ENCODE measurements around the gene MYO5B.
A peak's percentile ranks its signal among the peaks of the same experiment; 100 is the strongest.

MYO5B gene

DNA sequence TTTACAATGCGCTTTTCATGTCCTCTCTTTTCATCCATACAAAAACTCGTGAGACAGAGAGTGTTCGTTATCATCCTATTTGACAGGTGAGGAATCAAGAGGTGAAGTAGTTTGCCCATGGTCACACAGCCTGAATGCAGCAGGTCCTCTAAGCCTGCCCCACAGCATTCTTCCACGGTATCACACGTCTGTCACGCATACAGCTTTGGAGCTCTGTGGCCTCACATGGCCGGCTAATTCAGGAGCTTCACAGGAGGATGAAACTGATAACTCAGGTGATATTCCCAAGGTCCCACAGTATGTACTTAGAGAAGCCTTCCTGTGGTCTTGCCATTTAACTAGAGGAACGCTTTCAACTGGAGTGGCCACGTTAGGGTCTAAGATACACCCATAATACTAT lies 59.0 kb downstream of the MYO5B start:
- Histone ChIP-seq H3K4me1 (ENCODE audit: control insufficient read depth, insufficient read depth, low read length) (no peaks in the 10 kb centered on the region), H3K27me3 (ENCODE audit: control insufficient read depth, insufficient read depth, low read length) (no peaks in the 10 kb centered on the region), H3K9ac (ENCODE audit: low read length) (no peak overlapping the region), H3K27ac (ENCODE audit: low read depth, low read length) (no peak overlapping the region), H3K36me3 (ENCODE audit: control insufficient read depth, insufficient read depth, low read length) (no peaks in the 10 kb centered on the region), H3K4me3 (ENCODE audit: low read length) (no peak overlapping the region)

DNA sequence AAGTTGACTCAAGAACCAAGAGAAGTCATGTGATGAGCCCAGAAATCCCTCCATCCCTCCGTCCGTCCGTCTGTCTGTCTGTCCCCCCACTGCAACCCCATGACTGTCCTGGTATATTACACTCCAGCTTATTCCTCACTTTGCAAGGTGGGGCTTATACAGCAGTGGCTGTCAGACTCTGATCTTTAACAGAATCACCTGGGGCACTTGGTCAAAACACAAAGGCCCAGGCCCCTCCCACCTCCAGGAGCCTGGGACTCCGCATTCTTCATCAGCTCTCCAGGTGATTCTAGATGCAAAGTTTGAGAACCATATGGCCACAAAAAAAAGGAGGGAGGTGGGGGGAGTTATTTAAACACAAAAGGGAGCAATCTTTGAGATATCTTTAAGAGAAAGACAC lies 61.4 kb downstream of the MYO5B start:
- no peaks in the 10 kb centered on the region for H3K27me3 ChIP-seq (ENCODE audit: control insufficient read depth, insufficient read depth, low read length)
- H3K27ac ChIP-seq (ENCODE audit: low read depth, low read length): no peak overlapping the region
- no peak overlapping the region for H3K9ac ChIP-seq (ENCODE audit: low read length)
- no peaks in the 10 kb centered on the region for H3K4me1 ChIP-seq (ENCODE audit: control insufficient read depth, insufficient read depth, low read length)
- H3K4me3 ChIP-seq (ENCODE audit: low read length): no peak overlapping the region
- no peaks in the 10 kb centered on the region for H3K36me3 ChIP-seq (ENCODE audit: control insufficient read depth, insufficient read depth, low read length)

- H3K27ac ChIP-seq (ENCODE audit: low read depth, low read length): no peak overlapping the region
- H3K9ac ChIP-seq (ENCODE audit: low read length): no peak overlapping the region
- no peaks in the 10 kb centered on the region for H3K27me3 ChIP-seq (ENCODE audit: control insufficient read depth, insufficient read depth, low read length)
- H3K4me1 ChIP-seq (ENCODE audit: control insufficient read depth, insufficient read depth, low read length): no peaks in the 10 kb centered on the region
- no peaks in the 10 kb centered on the region for H3K36me3 ChIP-seq (ENCODE audit: control insufficient read depth, insufficient read depth, low read length)
- H3K4me3 ChIP-seq (ENCODE audit: low read length): no peak overlapping the region
Measured at GRCh38 chr18:50131591-50131990, 63.4 kb downstream of the MYO5B start.

DNA sequence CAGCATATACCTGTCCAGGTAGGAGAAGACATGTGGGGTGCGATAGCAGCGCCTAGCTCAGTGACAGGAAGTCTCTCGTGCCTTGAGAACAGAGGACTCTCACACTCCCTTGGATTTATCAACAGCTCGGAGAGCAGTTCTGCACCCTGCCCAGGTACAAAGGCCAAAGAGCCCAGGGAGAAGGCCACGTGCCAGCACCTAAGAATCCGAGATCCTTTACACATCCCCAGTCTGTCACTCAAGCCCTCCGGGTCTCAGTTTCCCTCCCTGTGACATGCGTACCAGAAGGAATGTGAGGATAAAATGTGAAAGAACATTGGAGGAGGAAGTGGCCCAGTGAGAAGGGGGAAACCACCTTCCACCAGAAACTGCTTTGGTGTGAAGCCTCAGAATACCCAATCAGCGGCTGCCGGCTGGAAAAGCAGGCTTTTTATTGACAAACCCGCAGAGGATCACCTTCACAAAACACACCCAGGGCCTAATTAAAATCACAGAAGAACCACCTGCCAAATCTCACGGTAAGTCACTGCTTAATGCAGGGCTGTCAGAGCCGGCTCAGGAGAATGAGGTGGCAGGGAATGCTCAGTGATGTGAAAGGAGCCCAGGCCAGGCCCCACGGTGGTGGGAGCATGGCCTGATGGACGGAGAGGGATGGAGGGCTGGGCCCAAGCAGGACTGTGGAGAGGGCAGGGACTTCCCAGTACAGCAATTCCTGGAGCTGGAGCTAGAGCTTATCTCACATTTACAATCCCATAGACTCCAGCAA lies 66.3 kb downstream of the MYO5B start:
- Histone ChIP-seq H3K27me3 (ENCODE audit: control insufficient read depth, insufficient read depth, low read length) (no peaks in the 10 kb centered on the region), H3K27ac (ENCODE audit: low read depth, low read length) (no peak overlapping the region), H3K36me3 (ENCODE audit: control insufficient read depth, insufficient read depth, low read length) (no peaks in the 10 kb centered on the region), H3K4me1 (ENCODE audit: control insufficient read depth, insufficient read depth, low read length) (no peaks in the 10 kb centered on the region), H3K9ac (ENCODE audit: low read length) (no peak overlapping the region), H3K4me3 (ENCODE audit: low read length) (peak overlapping the region; percentile 20)

DNA sequence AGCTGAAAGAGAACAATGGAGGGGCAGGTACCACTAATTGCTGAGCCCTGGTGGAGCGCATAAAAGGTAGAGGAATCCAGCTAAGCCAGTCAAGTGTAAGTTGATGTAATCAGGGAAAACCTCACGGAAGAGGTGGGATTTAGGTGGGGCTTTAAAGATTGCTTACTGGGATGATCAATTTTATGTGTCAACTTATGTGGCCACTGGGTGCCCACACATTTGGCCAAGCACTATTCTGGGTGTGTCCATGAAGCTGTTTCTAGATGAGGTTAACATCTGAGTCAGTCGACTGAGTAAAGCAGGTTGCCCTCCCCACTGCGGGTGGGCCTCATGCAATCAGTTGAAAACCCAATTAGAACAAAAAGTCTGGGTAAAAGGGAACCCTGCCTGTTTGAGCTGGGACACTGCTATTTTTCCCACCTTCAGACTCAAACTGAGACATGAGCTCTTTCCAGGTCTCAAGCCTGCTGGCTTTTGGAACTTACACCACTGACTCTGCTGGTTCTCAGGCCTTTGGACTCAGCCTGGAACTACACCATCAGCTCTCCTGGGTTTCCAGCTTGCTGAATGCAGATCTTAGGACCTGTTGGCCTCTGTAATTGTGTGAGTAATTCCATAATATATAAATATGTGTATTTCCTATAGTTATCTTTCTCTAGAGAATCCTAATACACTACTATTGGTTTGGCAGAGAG lies 67.3 kb downstream of the MYO5B start:
- Histone ChIP-seq H3K9ac (ENCODE audit: low read length) (no peak overlapping the region), H3K27ac (ENCODE audit: low read depth, low read length) (no peak overlapping the region), H3K36me3 (ENCODE audit: control insufficient read depth, insufficient read depth, low read length) (no peaks in the 10 kb centered on the region)

GRCh38 chr18:50126471-50126870 lies 68.5 kb downstream of the MYO5B start:
- Histone ChIP-seq H3K36me3 (ENCODE audit: control insufficient read depth, insufficient read depth, low read length) (no peaks in the 10 kb centered on the region), H3K9ac (ENCODE audit: low read length) (no peak overlapping the region), H3K27ac (ENCODE audit: low read depth, low read length) (no peak overlapping the region), H3K27me3 (ENCODE audit: control insufficient read depth, insufficient read depth, low read length) (no peaks in the 10 kb centered on the region), H3K4me3 (ENCODE audit: low read length) (no peak overlapping the region), H3K4me1 (ENCODE audit: control insufficient read depth, insufficient read depth, low read length) (no peaks in the 10 kb centered on the region)

More for the DNA sequence above, 67.3 kb downstream of the MYO5B start:
- no peak overlapping the region for H3K4me3 ChIP-seq (ENCODE audit: low read length)
- no peaks in the 10 kb centered on the region for H3K4me1 ChIP-seq (ENCODE audit: control insufficient read depth, insufficient read depth, low read length)
- no peaks in the 10 kb centered on the region for H3K27me3 ChIP-seq (ENCODE audit: control insufficient read depth, insufficient read depth, low read length)

DNA sequence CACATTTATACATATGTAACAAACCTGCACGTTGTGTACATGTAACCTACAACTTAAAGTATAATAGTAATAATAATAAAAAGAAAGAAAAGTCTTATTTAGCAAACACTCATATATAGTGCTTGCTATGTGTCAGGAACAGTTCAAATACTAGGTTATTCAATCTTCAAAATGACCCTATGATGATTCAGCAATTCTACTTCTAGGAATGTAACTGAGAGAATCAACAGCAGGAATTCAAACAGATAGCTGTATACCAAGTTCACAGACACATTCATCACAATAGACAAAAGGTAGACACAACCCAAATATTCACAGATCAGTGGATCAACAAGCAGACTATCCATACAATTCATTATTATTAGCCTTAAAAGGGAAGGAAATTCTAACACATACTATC lies 69.5 kb downstream of the MYO5B start:
- H3K27me3 ChIP-seq (ENCODE audit: control insufficient read depth, insufficient read depth, low read length): no peaks in the 10 kb centered on the region
- no peaks in the 10 kb centered on the region for H3K4me1 ChIP-seq (ENCODE audit: control insufficient read depth, insufficient read depth, low read length)
- no peak overlapping the region for H3K4me3 ChIP-seq (ENCODE audit: low read length)
- H3K9ac ChIP-seq (ENCODE audit: low read length): no peak overlapping the region
- H3K27ac ChIP-seq (ENCODE audit: low read depth, low read length): no peak overlapping the region
- no peaks in the 10 kb centered on the region for H3K36me3 ChIP-seq (ENCODE audit: control insufficient read depth, insufficient read depth, low read length)

- H3K4me3 ChIP-seq (ENCODE audit: low read length): no peak overlapping the region
- no peaks in the 10 kb centered on the region for H3K36me3 ChIP-seq (ENCODE audit: control insufficient read depth, insufficient read depth, low read length)
- no peaks in the 10 kb centered on the region for H3K27me3 ChIP-seq (ENCODE audit: control insufficient read depth, insufficient read depth, low read length)
- no peak overlapping the region for H3K9ac ChIP-seq (ENCODE audit: low read length)
- no peaks in the 10 kb centered on the region for H3K4me1 ChIP-seq (ENCODE audit: control insufficient read depth, insufficient read depth, low read length)
- H3K27ac ChIP-seq (ENCODE audit: low read depth, low read length): no peak overlapping the region
Measured at GRCh38 chr18:50119296-50119695, 75.7 kb downstream of the MYO5B start.

GRCh38 chr18:50117863-50118262 lies 77.1 kb downstream of the MYO5B start:
- no peaks in the 10 kb centered on the region for H3K36me3 ChIP-seq (ENCODE audit: control insufficient read depth, insufficient read depth, low read length)
- H3K9ac ChIP-seq (ENCODE audit: low read length): no peak overlapping the region
- H3K4me1 ChIP-seq (ENCODE audit: control insufficient read depth, insufficient read depth, low read length): no peaks in the 10 kb centered on the region
- H3K27ac ChIP-seq (ENCODE audit: low read depth, low read length): no peak overlapping the region
- no peaks in the 10 kb centered on the region for H3K27me3 ChIP-seq (ENCODE audit: control insufficient read depth, insufficient read depth, low read length)
- no peak overlapping the region for H3K4me3 ChIP-seq (ENCODE audit: low read length)

- H3K9ac ChIP-seq (ENCODE audit: low read length): no peak overlapping the region
- H3K36me3 ChIP-seq (ENCODE audit: control insufficient read depth, insufficient read depth, low read length): no peaks in the 10 kb centered on the region
- no peaks in the 10 kb centered on the region for H3K27me3 ChIP-seq (ENCODE audit: control insufficient read depth, insufficient read depth, low read length)
- no peaks in the 10 kb centered on the region for H3K4me1 ChIP-seq (ENCODE audit: control insufficient read depth, insufficient read depth, low read length)
- H3K27ac ChIP-seq (ENCODE audit: low read depth, low read length): no peak overlapping the region
- H3K4me3 ChIP-seq (ENCODE audit: low read length): no peak overlapping the region
Measured at GRCh38 chr18:50115095-50115494, 79.9 kb downstream of the MYO5B start.

- no peaks in the 10 kb centered on the region for H3K4me1 ChIP-seq (ENCODE audit: control insufficient read depth, insufficient read depth, low read length)
- H3K4me3 ChIP-seq (ENCODE audit: low read length): no peak overlapping the region
- no peak overlapping the region for H3K9ac ChIP-seq (ENCODE audit: low read length)
- H3K27ac ChIP-seq (ENCODE audit: low read depth, low read length): no peak overlapping the region
- no peaks in the 10 kb centered on the region for H3K36me3 ChIP-seq (ENCODE audit: control insufficient read depth, insufficient read depth, low read length)
- H3K27me3 ChIP-seq (ENCODE audit: control insufficient read depth, insufficient read depth, low read length): no peaks in the 10 kb centered on the region
Measured at GRCh38 chr18:50114448-50114847, 80.5 kb downstream of the MYO5B start.

DNA sequence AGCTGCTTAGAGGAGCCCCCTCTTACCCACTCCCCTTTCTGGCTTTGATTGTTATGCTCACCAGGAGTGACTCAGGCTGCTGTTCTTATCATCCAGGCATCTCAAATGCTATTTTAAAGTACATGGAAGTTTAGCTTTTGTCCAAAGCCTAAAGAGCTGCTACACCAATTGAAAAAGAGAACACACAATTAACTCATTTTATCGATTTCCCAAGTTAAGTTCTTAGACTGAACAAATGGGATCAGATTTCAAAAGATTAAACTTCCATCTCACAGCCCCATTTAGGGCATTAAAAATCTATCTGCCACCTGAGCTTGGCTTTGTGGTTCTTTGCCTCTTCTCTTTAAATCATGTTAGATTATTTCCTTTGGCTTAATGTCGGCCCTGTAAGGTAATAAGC lies 81.2 kb downstream of the MYO5B start:
- no peak overlapping the region for H3K9ac ChIP-seq (ENCODE audit: low read length)
- H3K4me1 ChIP-seq (ENCODE audit: control insufficient read depth, insufficient read depth, low read length): no peaks in the 10 kb centered on the region
- no peak overlapping the region for H3K27ac ChIP-seq (ENCODE audit: low read depth, low read length)
- H3K4me3 ChIP-seq (ENCODE audit: low read length): no peak overlapping the region
- H3K27me3 ChIP-seq (ENCODE audit: control insufficient read depth, insufficient read depth, low read length): no peaks in the 10 kb centered on the region
- no peaks in the 10 kb centered on the region for H3K36me3 ChIP-seq (ENCODE audit: control insufficient read depth, insufficient read depth, low read length)

DNA sequence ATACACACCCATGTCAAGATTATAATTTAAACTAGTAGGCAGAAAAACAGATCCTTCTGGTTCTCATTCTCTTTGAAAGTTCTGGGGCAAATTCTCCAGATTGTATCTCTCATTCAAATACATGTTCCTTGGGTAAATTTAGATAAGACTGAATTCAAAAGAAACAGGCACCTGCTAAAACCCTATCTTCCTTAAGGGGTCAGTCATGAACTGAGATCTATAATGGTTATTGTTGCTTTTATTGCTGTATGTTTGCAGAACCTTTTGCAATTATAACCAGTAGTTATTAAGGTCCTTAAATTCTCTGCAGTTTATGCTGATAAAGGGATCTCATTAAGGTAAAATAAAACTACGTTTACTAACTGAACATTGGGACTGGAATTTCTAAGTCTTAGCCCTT lies 83.5 kb downstream of the MYO5B start:
- no peak overlapping the region for H3K27ac ChIP-seq (ENCODE audit: low read depth, low read length)
- no peak overlapping the region for H3K9ac ChIP-seq (ENCODE audit: low read length)
- no peaks in the 10 kb centered on the region for H3K27me3 ChIP-seq (ENCODE audit: control insufficient read depth, insufficient read depth, low read length)
- no peaks in the 10 kb centered on the region for H3K36me3 ChIP-seq (ENCODE audit: control insufficient read depth, insufficient read depth, low read length)
- no peak overlapping the region for H3K4me3 ChIP-seq (ENCODE audit: low read length)
- no peaks in the 10 kb centered on the region for H3K4me1 ChIP-seq (ENCODE audit: control insufficient read depth, insufficient read depth, low read length)

Data from rectal smooth muscle tissue (tissue), 1 donor.